Suprapubic skin (tissue), 4 donors: ENCODE data around the gene ELANE.
"Not testable (repeated sequence)": the region's sequence is repeated elsewhere in the genome, so short reads cannot be mapped to it uniquely, and the experiment has no call there.

Experiments used
- POLR2A ChIP-seq, 2 donors: fragments of 450-650 bp; IDR thresholded peaks; one replicate each; pipeline ENCODE4 v1.6.1; 2017; ENCODE audit warnings: antibody characterized with exemption in 2 of 2, mild to moderate bottlenecking in 2 of 2, moderate library complexity in 2 of 2
- POLR2AphosphoS5 ChIP-seq, 3 donors: sonication (generic); formaldehyde crosslinking; IDR thresholded peaks; one replicate each; pipeline ENCODE4 v1.6.1; 2017; ENCODE audit warnings: antibody characterized with exemption in 3 of 3
- TF ChIP-seq, protein P1 (sequence below), 2 donors: fragments of 200-600 bp in 1 of 2; fragments of 450-650 bp in 1 of 2; sonication (generic) in 1 of 2; IDR thresholded peaks; one replicate each; pipeline ENCODE4 v1.5.1; 2016 to 2019; ENCODE audit warnings: antibody characterized with exemption in 2 of 2, mild to moderate bottlenecking in 1 of 2, moderate library complexity in 1 of 2

DNA sequence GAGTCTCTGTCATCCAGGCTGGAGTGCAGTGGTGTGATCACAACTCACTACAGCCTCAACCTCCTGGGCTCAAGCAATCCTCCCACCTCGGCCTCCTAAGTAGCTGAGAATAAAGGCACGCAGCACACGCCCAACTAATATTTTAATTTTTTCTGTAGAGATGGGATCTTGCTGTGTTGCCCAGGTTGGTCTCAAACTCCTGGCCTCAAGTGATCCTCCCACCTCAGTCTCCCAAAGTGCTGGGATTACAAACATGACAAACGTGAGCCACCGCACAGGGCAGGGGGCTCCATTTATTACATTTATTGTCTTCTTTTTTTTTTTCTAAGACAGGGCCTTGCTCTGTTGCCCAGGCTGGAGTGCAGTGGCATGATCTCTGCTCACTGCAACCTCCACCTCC, 31.9 kb upstream of the ELANE start:
- TF ChIP-seq POLR2AphosphoS5, POLR2A (IDR thresholded peaks at IDR 0.05): not testable (repeated sequence)
- TF ChIP-seq, protein P1, sequence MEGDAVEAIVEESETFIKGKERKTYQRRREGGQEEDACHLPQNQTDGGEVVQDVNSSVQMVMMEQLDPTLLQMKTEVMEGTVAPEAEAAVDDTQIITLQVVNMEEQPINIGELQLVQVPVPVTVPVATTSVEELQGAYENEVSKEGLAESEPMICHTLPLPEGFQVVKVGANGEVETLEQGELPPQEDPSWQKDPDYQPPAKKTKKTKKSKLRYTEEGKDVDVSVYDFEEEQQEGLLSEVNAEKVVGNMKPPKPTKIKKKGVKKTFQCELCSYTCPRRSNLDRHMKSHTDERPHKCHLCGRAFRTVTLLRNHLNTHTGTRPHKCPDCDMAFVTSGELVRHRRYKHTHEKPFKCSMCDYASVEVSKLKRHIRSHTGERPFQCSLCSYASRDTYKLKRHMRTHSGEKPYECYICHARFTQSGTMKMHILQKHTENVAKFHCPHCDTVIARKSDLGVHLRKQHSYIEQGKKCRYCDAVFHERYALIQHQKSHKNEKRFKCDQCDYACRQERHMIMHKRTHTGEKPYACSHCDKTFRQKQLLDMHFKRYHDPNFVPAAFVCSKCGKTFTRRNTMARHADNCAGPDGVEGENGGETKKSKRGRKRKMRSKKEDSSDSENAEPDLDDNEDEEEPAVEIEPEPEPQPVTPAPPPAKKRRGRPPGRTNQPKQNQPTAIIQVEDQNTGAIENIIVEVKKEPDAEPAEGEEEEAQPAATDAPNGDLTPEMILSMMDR (IDR thresholded peaks at IDR 0.05) = not testable (repeated sequence)
